ENCODE data around the gene NME4.
"Not testable (repeated sequence)": the region's sequence is repeated elsewhere in the genome, so short reads cannot be mapped to it uniquely, and the experiment has no call there.

Gene NME4

GRCh38 chr16:375927-376816 lies 20.8 kb upstream of the NME4 start:
- Histone ChIP-seq H3K4me1 (ENCODE audit: low read depth, poor library complexity, severe bottlenecking) (peaks cover 8% of the 10 kb centered on the region), H3K4me2 (no peak overlapping the region), H3K9ac (no peak overlapping the region), H3K27ac (no peak overlapping the region), H2AFZ (ENCODE audit: low read depth) (no peak overlapping the region), H3K79me2 (ENCODE audit: insufficient read depth, low read depth) (no peaks in the 10 kb centered on the region; the same call in 1 of the 2 replicates), H3K36me3 (ENCODE audit: insufficient read depth) (no peaks in the 10 kb centered on the region), H4K20me1 (ENCODE audit: insufficient read depth) (no peaks in the 10 kb centered on the region), H3K4me3 (IDR thresholded peaks at IDR 0.05; ENCODE audit: insufficient read depth, low read depth, low read length) (no peak overlapping the region), H3K27me3 (ENCODE audit: insufficient read depth, low read depth) (no peaks in the 10 kb centered on the region)
- TF ChIP-seq CTCF (conservative IDR thresholded peaks at IDR 0.05; ENCODE audit: low read depth, low read length) = no peak

- no peaks in the 10 kb centered on the region for H3K36me3 ChIP-seq (ENCODE audit: insufficient read depth)
- H3K4me1 ChIP-seq (ENCODE audit: low read depth, poor library complexity, severe bottlenecking) = peaks cover 7% of the 10 kb centered on the region
- H3K4me3 ChIP-seq (IDR thresholded peaks at IDR 0.05; ENCODE audit: insufficient read depth, low read depth, low read length) = no peak overlapping the region
- H3K4me2 ChIP-seq = no peak overlapping the region
- no peaks in the 10 kb centered on the region for H4K20me1 ChIP-seq (ENCODE audit: insufficient read depth)
- H2AFZ ChIP-seq (ENCODE audit: low read depth) = no peak overlapping the region
- no peaks in the 10 kb centered on the region for H3K27me3 ChIP-seq (ENCODE audit: insufficient read depth, low read depth)
- TF ChIP-seq CTCF (conservative IDR thresholded peaks at IDR 0.05; ENCODE audit: low read depth, low read length) = no peak
- no peak overlapping the region for H3K27ac ChIP-seq
- no peak overlapping the region for H3K9ac ChIP-seq
- H3K79me2 ChIP-seq (ENCODE audit: insufficient read depth, low read depth) = no peaks in the 10 kb centered on the region; the same call in 1 of the 2 replicates
Measured at GRCh38 chr16:376817-377418, 20.1 kb upstream of the NME4 start.

- no peaks in the 10 kb centered on the region; the same call in 1 of the 2 replicates for H3K79me2 ChIP-seq (ENCODE audit: insufficient read depth, low read depth)
- TF ChIP-seq CTCF (conservative IDR thresholded peaks at IDR 0.05; ENCODE audit: low read depth, low read length) = no peak
- H4K20me1 ChIP-seq (ENCODE audit: insufficient read depth) = no peaks in the 10 kb centered on the region
- H3K27ac ChIP-seq = no peak overlapping the region
- H3K4me3 ChIP-seq (IDR thresholded peaks at IDR 0.05; ENCODE audit: insufficient read depth, low read depth, low read length) = no peak overlapping the region
- H3K4me1 ChIP-seq (ENCODE audit: low read depth, poor library complexity, severe bottlenecking) = peaks cover 8% of the 10 kb centered on the region
- H2AFZ ChIP-seq (ENCODE audit: low read depth) = no peak overlapping the region
- no peaks in the 10 kb centered on the region for H3K27me3 ChIP-seq (ENCODE audit: insufficient read depth, low read depth)
- no peak overlapping the region for H3K4me2 ChIP-seq
- H3K36me3 ChIP-seq (ENCODE audit: insufficient read depth) = no peaks in the 10 kb centered on the region
- no peak overlapping the region for H3K9ac ChIP-seq
Measured at GRCh38 chr16:377419-377951, 19.5 kb upstream of the NME4 start.

GRCh38 chr16:378113-378820 lies 18.7 kb upstream of the NME4 start:
- not testable (repeated sequence) for H3K27me3 ChIP-seq (ENCODE audit: insufficient read depth, low read depth); H4K20me1 ChIP-seq (ENCODE audit: insufficient read depth); H2AFZ ChIP-seq (ENCODE audit: low read depth); H3K4me2 ChIP-seq; H3K79me2 ChIP-seq (ENCODE audit: insufficient read depth, low read depth); H3K4me3 ChIP-seq (IDR thresholded peaks at IDR 0.05; ENCODE audit: insufficient read depth, low read depth, low read length); H3K27ac ChIP-seq; H3K36me3 ChIP-seq (ENCODE audit: insufficient read depth); H3K9ac ChIP-seq
- H3K4me1 ChIP-seq (ENCODE audit: low read depth, poor library complexity, severe bottlenecking) = peaks cover 15% of the 10 kb centered on the region

Data from KMS-11 (cell line).